Measurements from ENCODE around the gene ABR.

The ABR gene

DNA sequence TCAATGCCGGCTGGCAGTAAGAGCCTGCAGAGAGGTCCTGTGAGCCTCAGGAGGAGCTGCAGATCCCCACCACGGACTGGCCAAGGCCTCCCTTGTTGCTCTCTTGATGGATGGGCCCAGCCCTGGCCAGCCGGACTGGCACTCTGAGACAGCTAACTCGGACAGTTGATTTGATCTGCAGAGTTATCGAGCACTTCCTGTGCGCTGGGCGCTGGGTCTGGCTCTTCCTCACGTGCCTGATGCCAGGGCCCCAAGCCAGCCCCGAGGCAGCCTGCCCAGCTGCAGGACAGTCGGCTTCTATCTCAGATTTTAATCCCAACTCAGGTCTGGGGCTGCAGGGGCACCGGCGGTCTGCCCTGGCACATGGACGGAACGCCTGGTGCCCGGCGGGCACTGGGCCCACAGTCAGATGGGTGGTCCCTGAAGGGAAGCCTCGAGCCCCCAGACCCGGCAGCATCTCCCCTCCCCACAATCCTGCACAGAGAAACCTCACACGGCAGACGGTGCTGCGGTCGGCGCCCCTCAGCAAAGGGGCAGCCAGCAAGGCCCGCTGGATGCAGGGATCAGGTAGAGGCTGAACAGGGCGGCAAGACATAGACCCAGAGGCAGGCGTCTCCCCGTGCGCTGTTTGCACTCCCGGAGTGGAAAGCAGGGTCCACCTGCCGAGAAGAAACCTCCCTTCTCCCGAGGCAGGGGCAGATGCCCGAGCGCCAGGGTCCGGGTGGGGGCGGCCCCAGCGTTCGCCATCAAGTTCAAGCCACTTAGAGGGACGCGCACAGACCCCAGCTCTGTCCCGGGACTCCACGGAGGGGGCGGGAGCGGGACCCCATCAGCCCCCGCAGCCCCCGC lies 148.9 kb downstream of the ABR start:
- peak; percentile 25 for DNase-seq (ENCODE audit: low spot score)

DNA sequence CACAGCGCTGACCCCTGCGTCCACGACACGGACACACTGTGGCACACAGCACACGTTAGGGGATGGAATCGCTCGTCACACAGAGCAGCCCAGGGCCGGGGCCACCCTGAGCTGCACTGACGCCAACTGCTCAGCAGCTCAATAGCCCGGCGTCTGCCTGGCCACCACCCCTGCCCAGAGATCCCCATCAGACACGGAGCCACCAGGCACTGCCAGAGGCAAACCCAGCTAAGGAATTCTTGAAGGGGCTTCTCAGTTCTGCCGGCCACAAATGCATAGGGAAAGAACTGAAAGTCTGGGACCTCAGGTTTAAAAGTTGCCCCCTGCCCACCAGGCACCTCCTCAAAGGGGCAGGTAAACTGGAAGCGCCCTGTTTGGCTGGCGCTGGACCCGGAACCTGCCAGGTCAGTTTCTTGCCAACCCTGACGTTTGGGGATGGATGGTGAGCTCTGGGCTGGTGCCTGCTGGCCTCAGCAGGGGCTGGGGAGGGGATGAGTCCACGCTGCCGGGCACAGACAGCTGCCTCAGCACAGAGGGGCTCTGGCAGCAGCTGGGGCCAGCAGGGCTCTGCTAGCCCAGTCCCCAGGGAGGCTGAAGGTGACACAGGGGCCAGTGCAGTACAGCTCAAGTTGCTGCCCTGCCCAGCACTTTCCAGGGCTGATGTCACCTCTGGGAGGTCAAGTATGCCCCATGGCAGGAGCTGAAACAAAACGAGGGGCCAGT lies 149.7 kb downstream of the ABR start:
- no peak for DNase-seq (ENCODE audit: low spot score)

DNA sequence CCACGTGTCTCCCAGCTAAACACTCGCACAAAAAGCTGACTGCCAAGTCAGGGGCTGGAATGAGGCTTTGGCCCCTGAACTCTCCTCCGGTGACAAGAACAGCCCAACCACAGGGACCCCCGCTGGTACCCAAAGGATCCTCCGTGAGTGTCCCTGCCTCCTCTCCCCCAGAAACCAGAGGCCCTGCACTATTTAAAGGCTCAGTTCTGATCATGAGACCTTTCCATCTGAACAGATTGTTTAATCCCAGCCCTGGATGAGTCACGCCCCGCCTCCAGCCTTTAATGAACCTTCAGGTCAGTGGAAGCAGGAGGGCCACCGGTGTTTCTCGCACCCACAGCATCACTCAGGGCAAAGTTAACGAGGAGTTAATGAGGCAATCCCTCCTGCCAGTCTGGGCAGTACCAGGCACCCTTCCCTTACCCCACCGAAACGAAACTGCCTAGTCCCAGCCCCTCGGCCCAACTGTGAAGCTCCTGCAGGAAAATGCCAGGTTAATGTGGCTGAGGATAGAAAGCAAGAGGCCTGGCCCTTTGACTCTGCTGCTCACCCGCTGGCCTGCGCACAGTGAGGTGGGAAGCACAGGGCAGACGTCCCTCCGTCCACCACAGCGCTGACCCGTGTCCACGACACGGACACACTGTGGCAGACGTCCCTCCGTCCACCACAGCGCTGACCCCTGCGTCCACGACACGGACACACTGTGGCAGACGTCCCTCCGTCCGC lies 150.4 kb downstream of the ABR start:
- peak; percentile 70 for DNase-seq (ENCODE audit: low spot score)

DNA sequence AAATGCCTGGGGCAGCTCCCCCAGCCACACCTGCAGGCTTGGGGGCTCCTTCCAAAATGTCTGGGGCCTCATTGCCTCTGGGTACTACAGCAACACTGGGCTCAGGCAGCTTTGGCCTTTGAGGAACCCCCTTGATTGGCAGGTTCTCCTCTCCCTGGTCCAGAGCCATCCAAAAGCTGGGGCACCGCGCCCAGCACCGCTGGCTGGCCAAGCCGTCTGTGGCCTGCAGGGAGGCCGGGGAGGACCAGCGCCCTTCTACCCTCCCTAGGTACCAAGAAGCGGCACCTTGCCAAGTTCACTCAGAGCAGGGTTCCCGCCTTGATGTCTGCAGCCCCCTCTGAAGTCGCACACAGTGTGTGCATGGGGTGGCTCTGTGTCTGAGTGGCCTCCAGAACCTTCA lies 152.7 kb downstream of the ABR start:
- DNase-seq (ENCODE audit: low spot score): no peak

DNA sequence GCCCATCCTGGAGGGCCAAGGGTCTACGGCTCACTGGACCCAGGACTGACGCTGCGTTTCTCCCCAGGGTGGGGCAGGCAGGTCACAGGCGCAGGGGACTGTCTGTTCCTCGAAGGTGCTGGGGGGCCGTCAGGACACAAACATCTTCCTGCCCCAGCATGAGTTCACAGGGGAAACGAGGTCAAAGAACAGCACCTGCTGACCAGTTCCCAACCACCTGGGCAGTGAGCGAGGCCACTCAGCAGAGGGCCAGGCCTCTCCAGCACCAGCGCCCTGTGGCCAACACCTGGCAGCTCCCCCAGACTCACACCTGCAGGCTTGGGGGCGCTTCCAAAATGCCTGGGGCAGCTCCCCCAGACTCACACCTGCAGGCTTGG lies 153.2 kb downstream of the ABR start:
- no peak for DNase-seq (ENCODE audit: low spot score)

DNA sequence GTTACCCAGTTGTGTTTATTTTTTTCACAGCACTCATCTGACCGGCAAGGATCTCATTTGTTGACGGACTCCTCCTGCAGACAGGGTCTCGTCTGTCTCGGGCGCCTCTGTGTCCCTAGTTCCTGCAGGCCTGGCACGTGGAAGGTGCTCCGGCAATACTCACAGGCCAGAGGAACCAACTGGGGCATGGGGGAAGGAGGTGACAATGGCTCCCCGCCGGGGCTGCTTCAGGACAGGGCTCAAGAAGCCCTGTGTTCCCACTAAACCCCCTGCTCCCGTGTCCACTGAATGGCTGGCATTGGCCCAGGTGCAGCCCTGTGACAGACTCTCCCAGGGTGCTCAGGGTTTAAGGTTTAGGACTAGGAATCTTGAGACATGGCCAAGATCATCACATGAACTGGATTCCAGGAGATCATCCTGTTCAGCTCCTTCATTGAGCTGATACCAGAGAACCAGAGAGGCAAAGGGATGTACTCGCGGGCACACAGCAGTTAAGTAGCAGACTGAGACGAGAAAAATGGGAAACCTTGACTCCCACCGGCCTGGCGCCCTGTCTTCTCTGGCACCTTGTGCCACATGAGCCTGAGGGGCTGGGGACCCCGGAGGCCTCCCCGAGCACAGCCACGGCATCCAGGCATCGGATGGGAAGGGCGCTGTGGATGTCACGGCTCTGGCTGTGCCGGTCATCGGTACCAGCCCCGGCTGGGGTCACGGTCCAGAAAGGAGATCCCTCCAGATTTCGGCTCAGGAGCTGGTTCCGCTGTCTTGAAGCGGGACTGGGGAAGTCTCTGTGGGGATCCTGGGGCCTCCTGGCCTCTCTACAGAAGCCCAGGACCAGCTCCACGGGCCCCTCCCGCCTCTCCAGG lies 153.8 kb downstream of the ABR start:
- no peak for DNase-seq (ENCODE audit: low spot score)

DNA sequence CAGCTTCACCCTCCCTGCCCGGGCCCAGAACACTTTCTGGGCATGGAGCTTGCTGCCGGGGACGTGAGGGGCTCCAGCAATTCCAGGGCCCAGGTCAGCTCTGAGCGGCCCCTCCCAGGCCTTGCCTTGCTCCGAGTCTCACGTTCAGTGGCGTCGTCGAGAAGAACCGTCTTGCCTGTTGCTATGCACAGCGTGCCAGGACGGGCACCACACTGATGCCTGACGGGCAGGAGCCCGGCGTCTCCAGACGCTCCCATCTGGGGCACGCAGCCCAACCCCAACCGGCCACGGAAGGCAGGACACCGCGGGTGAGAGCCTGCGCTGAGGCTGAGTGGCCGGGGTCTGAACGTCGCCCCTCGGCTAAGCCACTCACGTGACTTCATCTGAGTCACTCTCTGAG lies 155.7 kb downstream of the ABR start:
- DNase-seq (ENCODE audit: low spot score): no peak

DNA sequence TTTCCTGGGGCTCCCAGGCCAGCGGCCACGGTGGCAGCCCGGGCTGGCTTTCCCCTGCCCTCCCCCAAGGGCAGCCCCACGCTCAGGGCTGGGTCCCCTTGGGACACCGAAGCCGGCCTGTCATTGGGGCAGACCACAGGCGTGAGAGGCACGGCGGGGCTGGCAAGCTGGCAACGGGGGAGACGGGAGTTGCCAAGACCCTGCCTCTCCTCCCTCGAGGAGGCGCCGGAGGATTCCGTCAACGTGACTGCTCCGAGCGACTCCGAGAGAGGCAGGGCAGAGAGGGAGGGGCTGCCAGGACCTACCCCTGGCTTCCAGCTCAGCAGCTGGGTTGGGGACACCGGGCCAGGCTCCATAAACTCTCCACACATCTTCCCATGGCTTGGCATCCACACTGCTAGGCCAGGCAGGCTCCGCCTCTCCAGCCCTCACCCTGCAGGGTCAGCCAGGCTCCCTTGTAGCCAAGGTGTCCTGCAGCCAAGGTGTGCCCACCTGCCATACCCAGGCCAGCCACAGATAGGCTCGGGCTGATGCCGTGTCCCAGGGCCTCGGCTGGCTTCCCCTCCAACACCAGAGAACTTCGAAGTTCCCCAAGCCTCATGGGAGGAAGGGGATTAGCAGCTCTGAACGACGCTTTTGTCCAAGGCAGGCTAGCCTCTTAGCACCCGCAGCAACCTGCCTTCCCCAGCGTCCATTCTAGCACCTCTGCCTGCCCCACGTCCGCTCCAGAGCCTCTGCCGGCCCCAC lies 157.3 kb downstream of the ABR start:
- DNase-seq (ENCODE audit: low spot score): no peak

DNA sequence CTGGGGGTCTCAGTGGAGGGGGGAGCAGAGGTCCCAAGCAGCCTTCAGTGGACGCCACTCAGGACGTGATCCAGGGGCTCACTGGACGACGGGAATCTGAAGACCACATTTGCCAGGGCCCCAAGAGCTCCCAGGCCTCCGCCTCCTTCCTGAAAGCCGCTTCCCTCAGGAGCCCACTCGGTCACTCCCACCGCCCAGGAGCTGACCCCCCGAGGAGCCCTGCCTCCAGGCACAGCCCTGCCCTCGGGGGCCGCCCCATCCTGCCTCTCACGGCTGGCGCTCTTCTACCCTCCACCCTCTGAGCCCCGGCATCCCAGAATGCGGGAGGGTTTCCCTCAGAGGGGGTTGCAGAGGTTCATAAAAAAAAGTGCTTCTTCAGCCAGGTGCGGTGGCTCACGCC lies 158.6 kb downstream of the ABR start:
- no peak for DNase-seq (ENCODE audit: low spot score)

DNA sequence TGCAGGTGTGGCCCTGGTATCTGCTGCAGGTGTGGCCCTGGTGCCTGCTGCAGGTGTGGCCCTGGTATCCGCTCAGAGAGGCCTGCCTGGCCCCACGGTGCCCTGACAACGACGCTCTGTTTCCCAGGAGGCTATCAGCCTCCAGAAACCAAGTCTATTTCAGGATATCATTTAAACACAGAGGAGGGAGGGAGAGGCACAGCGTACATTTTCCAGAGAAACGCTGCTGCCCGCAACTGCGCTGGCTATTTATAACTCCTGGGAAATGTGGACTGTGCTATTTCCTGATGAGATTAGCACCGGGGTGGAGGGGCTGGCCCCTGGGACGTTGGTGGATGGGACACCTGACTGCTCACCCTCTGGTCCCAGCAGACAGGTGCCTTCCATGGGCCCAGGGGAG lies 160.3 kb downstream of the ABR start:
- no peak for DNase-seq (ENCODE audit: low spot score)

DNA sequence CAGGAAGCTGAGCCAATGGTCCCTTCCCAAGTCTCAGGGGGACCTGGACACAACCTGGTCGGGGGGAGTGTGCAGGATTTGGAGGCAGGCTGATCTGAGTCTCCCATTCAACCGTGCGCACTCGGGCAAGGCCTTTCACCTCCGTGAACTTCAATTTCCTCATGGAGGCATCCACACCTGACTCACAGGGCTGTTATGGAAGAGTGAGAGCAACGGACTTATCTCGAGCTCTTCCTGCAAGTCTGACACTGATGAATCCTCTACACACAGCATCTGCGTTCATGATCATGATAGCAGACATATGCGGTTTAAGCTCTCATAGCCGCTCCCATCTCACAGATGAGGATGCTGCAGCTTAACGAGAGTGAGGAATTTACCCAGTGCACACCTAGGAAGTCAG lies 161.2 kb downstream of the ABR start:
- no peak for DNase-seq (ENCODE audit: low spot score)

DNA sequence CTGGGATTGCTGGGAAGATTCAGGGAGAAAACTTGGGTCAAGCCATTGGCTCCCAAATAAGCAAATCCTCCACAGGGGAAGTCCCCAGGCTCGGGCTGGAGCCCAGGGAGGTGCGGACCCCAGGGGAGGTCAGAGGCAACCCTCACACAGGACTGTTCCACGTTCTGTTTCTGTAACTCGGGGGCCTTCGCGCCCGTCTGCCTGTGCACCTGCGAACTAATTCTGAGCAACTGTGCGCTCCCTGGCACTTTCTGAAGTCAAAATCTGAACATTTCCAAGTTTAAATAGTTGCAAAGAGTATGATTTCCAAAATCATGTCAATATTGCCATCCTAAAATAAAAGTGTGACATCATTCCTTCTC lies 166.1 kb downstream of the ABR start:
- no peak for DNase-seq (ENCODE audit: low spot score)

DNA sequence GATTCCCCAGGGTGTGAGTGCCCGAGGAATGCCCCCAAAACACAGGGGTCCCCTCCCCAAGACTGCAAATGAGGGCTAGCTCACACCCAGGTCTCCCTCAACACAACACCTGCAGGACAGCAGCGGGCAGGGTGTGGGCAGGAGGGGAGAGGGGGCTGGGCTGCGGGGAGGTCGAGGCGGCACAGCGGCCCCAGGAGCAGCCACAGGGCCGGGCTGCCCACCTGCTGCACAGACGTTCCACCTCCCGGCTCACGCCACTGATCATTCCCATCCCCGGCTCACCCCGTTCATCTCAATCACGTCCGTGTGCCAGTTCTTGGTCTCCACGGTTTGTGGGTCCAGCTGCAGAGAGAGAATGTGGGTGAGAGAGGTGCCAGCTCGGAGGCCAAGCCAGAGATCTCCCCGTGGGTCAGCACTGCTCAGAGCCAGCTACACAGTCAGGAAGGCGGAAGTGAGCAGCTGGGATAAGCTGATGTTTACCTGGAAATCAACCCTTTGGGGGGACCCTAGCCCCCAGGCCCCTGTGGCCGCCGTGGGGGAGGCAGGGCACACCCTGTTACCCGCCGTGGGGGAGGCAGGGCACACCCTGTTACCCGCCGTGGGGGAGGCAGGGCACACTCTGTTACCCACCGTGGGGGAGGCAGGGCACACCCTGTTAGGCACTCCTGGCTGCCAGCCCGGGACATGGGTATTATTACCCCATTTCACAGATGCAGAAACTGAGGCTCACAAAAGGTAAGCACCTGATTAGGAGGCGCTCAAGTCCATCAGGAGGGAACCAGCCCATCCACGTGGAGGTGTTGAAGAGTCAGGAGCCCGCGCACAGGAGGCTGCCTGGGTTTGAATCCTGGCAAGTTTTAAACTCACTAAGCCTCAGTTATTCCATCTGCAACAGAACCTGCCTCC lies 166.7 kb downstream of the ABR start:
- no peak for DNase-seq (ENCODE audit: low spot score)

DNA sequence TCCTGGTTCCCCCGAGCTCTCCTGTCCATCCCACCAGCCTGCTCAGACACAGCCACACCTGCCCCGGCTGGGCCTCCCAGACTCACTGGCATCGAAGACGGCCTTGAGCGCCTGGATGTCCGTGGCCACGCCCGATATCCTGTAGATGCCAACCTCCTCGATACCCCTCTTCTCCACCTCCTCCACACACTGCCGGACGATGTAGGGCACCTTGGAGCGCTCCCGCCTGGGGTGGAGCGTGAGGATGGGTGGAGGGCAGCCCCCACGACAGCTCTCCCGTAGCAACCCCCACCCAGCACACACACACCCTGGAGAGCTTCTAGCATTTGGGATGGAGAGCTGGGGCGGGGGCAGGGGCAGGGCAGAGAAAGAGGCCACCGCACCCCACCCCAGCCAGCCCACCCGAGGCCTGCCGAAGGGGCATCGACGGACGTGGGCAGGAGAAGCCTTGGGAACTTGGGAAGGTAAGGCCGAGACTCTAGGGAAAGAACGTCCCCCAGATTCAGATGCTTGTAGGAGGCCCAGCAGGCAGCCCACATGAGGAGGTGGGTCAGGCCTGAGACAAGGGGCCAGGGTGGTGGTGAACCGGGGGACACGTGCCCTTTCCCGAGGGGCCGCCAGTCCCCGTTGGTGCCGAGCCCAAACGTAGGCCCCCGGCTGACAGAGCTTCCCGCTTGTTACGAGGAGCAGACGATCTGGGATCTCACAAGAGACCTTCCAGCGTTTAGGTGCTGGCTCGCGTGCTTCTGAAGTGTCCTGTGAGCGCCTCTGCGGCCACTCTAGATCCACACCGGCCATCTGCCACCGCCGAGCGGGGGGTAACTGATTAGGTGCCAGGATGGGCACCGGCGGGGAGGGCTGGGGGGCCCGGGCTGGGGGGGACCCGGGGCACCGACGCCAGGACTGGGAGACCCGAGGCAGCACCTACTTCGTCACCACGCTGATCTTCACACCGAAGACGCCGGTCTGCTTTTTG lies 167.7 kb downstream of the ABR start:
- DNase-seq (ENCODE audit: low spot score): no peak

DNA sequence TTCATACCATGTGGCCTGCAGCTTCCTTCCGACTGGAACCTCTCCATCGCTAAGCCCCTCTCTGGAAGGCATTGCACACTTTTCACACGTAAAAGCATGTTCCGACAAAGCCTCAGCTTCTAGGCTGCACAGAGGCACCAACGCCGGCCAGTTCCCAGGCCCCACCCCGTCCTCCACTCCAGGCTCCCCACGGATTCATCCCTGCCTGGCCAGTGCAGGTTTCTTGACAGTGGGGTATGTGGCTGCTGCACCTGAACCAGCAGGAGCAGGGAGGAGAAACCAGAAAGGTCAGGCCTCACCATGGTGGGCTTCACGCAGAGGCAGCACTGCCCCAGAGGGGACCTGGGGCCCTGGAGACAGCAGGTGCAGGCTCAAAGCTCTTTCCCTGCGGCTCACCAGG lies 168.6 kb downstream of the ABR start:
- no peak for DNase-seq (ENCODE audit: low spot score)

DNA sequence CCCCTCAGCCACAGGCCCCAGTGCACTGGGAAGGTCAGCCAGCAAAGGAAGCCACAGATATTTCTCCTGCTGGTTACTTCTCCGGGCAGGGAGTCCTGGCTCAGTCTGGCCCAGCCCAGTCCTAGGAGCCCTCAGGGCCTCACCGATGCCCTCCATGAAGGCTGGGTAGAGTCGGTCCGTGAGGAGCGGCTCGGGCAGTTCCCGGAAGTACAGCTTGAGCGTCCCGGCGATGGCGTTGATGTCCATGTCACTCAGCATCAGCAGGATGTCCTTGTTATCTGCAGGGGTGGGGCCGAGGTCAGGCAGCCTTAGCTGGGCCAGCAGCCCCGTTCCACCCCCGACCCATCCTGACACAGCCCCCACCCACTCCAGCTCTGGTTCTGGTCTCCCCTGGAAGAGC lies 169.2 kb downstream of the ABR start:
- DNase-seq (ENCODE audit: low spot score): no peak

DNA sequence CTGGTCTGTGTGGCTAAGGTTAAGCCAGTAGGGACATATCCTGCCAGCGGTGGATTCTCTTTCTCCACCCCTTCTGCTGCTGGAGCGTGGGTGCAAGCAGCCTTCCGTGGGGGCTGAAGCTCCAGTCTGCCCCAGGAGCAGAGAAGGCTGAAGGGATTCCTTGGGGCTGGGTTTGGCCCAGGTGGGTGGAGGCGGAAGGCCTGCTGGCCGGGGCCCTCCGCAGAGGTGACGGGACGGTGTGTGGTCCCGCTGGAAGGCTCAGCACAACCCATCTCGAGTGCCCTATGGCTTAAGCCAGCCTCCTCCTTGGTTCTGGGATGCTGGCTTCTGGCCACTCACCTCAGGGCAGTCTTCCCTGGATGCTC lies 169.7 kb downstream of the ABR start:
- DNase-seq (ENCODE audit: low spot score): no peak

DNA sequence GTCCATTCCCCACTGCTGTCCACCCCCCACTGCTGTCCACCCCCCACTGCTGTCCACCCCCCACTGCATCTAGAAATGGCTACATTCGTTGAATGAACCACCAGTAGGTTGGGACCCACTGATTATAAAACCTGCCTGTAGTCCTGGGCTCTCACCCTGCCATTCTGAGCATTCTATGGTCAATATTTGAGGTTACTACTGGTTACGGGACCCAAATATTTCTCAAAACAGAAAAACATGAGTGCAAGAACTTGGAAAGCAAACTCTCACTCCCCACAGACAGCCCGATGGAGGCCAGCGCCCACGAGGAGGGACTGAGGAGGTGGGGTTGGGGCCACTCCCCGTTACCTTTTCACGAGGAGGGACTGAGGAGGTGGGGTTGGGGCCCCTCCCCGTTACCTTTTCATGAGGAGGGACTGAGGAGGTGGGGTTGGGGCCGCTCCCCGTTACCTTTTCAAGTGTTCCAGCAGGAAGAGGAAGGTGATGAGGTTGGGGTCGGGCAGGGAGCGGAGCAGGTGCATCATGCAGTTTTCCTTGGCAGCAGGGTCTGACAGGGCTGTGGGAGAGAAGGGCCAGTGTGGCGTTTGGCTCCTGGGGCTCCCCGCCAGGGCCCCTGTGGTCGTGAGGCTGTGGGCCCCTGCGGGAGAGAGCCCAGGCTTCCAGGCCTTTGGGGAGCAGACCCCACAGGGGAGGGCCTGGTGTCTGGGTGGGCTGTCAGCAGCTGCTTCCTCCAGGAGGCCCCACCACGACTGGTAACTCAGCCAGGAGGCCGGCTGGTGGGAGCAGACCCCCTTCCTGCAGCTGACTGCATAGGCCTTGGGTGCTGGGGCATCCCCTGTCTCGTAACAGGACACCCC lies 170.3 kb downstream of the ABR start:
- DNase-seq (ENCODE audit: low spot score): no peak

Data from AG08395 (cell line).